K562 (cell line): Measurements from ENCODE around the gene ORC1. TPM values are rescaled to one million over a fixed set of nuclear protein-coding genes. Genes with fewer than 3 reads are reported as not detected.
"Not testable (repeated sequence)": the region's sequence is repeated elsewhere in the genome, so short reads cannot be mapped to it uniquely, and the experiment has no call there.

ENCODE experiments used
- ATAC-seq: fragments of 200-7000 bp; cut with Tn5 transposase; 3 replicates; pipeline ENCODE4 v1.9.1; 2020; ENCODE audit warnings: moderate library complexity
- BruUV-seq: library from RNA; stranded (reverse); fragments of 400-500 nt; replicated peaks from 2 replicates; lab custom pipeline; 2021; lab: Mats Ljungman, UMichigan
- CTCF ChIA-PET: fragments of 300-600 bp; formaldehyde crosslinking; extraction: SDS; loops from one replicate; lab custom pipeline; 2021; ENCODE audit warnings: low intra/inter-chr PET ratio; lab: Yijun Ruan, JAX
- POLR2A ChIA-PET: fragments of 300-600, 350-650 bp; sonication (Branson Sonifier 250); formaldehyde crosslinking; extraction: SDS; loops from one replicate; lab custom pipeline; 2021; ENCODE audit warnings: antibody characterized with exemption, inconsistent platforms; lab: Yijun Ruan, JAX
- DNase-seq, 4 experiments: peaks; one replicate each; pipeline versions ENCODE4 v3.0.0 to v3.0.0-alpha.2; 2011 to 2018; ENCODE audit warnings: low spot score in 3 of 4, mixed read lengths in 3 of 4; ENCODE audit errors: extremely low read depth in 1 of 4
- FAIRE-seq: peaks from 2 replicates; lab custom pipeline; 2011; peaks lifted over from hg19 to GRCh38; lab: Jason Lieb, UNC
- H2AFZ ChIP-seq: 2 replicates; pipeline ENCODE4 v1.6.0; 2011; ENCODE audit warnings: low read depth, low read length, control low read depth, inconsistent platforms
- H3K27ac ChIP-seq: fragments of 200-600 bp; 3 replicates; pipeline ENCODE4 v1.8.0; 2011; ENCODE audit warnings: low read depth, mild to moderate bottlenecking, control low read depth, inconsistent platforms, low read length, moderate library complexity, mixed read lengths; ENCODE audit errors: extremely low read depth
- H3K27me3 ChIP-seq, 2 experiments: fragments of 300-600 bp in 1 of 2; 2 replicates in 1 of 2; 3 replicates in 1 of 2; pipeline versions ENCODE4 v1.6.0 to v1.8.0; 2011; ENCODE audit warnings: inconsistent platforms in 2 of 2, low read length in 2 of 2, mild to moderate bottlenecking in 1 of 2, mixed read lengths in 1 of 2, moderate library complexity in 1 of 2; ENCODE audit not compliant: control insufficient read depth in 2 of 2, insufficient read depth in 2 of 2
- H3K36me3 ChIP-seq: fragments of 300-600 bp; 3 replicates; pipeline ENCODE4 v1.8.0; 2011; ENCODE audit warnings: mild to moderate bottlenecking, low read length, inconsistent platforms; ENCODE audit not compliant: control insufficient read depth, insufficient read depth
- H3K4me1 ChIP-seq, 2 experiments: fragments of 200-600 bp in 1 of 2; replicated peaks in 1 of 2; 2 replicates in 1 of 2; 3 replicates in 1 of 2; pipeline versions ENCODE4 v1.5.1 to v1.8.0; 2011; ENCODE audit warnings: inconsistent platforms in 2 of 2, low read length in 2 of 2, mild to moderate bottlenecking in 1 of 2, mixed read lengths in 1 of 2, moderate library complexity in 1 of 2; ENCODE audit not compliant: control insufficient read depth in 2 of 2, insufficient read depth in 2 of 2
- H3K4me2 ChIP-seq: 2 replicates; pipeline ENCODE4 v1.6.1; 2011; ENCODE audit warnings: low read length, control low read depth, inconsistent platforms, mixed read lengths; ENCODE audit not compliant: insufficient read depth
- H3K4me3 ChIP-seq: fragments of 200-600 bp; sonication (generic), shearing (Covaris generic); 2 replicates; pipeline ENCODE4 v1.5.1; 2016; ENCODE audit warnings: control low read depth, inconsistent platforms
- H3K79me2 ChIP-seq: fragments of 200-600 bp; 3 replicates; pipeline ENCODE4 v1.8.0; 2011; ENCODE audit warnings: low read length, inconsistent platforms; ENCODE audit not compliant: control insufficient read depth, insufficient read depth
- H3K9ac ChIP-seq, 2 experiments: 2 replicates each; pipeline versions ENCODE4 v1.6.0 to v1.6.1; 2011; ENCODE audit warnings: low read depth in 2 of 2, low read length in 2 of 2, control low read depth in 1 of 2, inconsistent platforms in 1 of 2, mild to moderate bottlenecking in 1 of 2, mixed read lengths in 1 of 2; ENCODE audit not compliant: insufficient read depth in 1 of 2
- H3K9me1 ChIP-seq: one replicate; pipeline ENCODE4 v1.6.0; 2011; ENCODE audit warnings: inconsistent platforms, mild to moderate bottlenecking, low read length, moderate library complexity; ENCODE audit not compliant: control insufficient read depth, insufficient read depth
- H3K9me3 ChIP-seq: replicated peaks from 2 replicates; pipeline ENCODE4 v1.5.1; 2011; ENCODE audit warnings: low read depth, low read length, inconsistent platforms; ENCODE audit not compliant: control insufficient read depth, insufficient read depth
- H4K20me1 ChIP-seq: replicated peaks from 2 replicates; pipeline ENCODE4 v1.6.1; 2011; ENCODE audit warnings: low read length, inconsistent platforms, mixed read lengths; ENCODE audit not compliant: control insufficient read depth, insufficient read depth
- ARNT ChIP-seq, 2 experiments: fragments of 450-650 bp; IDR thresholded peaks; 2 replicates each; pipeline ENCODE4 v1.6.1; 2016; ENCODE audit warnings: mild to moderate bottlenecking in 1 of 2
- ATF7 ChIP-seq: fragments of 450-650 bp; IDR thresholded peaks from 2 replicates; pipeline ENCODE4 v1.7.1; 2014; ENCODE audit warnings: mild to moderate bottlenecking, moderate library complexity
- BDP1 ChIP-seq: IDR thresholded peaks from 3 replicates; pipeline ENCODE4 v1.6.1; 2011; ENCODE audit not compliant: insufficient read length, insufficient read depth
- BMI1 ChIP-seq: fragments of 150-350 bp; IDR thresholded peaks from 2 replicates; pipeline ENCODE4 v1.6.1; 2014; ENCODE audit warnings: low read length
- CHD1 ChIP-seq: fragments of 200-600 bp; sonication (generic); IDR thresholded peaks from one replicate; pipeline ENCODE4 v1.6.1; 2012; ENCODE audit warnings: mild to moderate bottlenecking, moderate library complexity, low read length, inconsistent platforms
- CHD2 ChIP-seq: IDR thresholded peaks from 2 replicates; pipeline ENCODE4 v1.6.1; 2011; ENCODE audit warnings: low read depth, low read length
- FOXJ2 ChIP-seq: fragments of 200-800 bp; sonication (Bioruptor generic); IDR thresholded peaks from 2 replicates; pipeline ENCODE4 v1.6.1; 2016; ENCODE audit warnings: missing genetic modification characterization, missing compliant biosample characterization
- MCM2 ChIP-seq: fragments of 450-650 bp; IDR thresholded peaks from 2 replicates; pipeline ENCODE4 v1.6.1; 2017; ENCODE audit warnings: low read depth, mild to moderate bottlenecking
- MYNN ChIP-seq, 2 experiments: sonication (generic); formaldehyde crosslinking in 1 of 2; IDR thresholded peaks; 2 replicates each; pipeline versions ENCODE4 v1.5.0 to v1.6.1; 2016 to 2020; ENCODE audit warnings: antibody characterized with exemption in 1 of 2, missing genetic modification reagents in 1 of 2
- POU5F1 ChIP-seq: fragments of 150-350 bp; IDR thresholded peaks from 2 replicates; pipeline ENCODE4 v1.6.1; 2014; ENCODE audit warnings: borderline replicate concordance, low read length, low read depth, mild to moderate bottlenecking; ENCODE audit not compliant: partially characterized antibody
- SMAD1 ChIP-seq: fragments of 150-350 bp; IDR thresholded peaks from 2 replicates; pipeline ENCODE4 v1.6.1; 2014; ENCODE audit warnings: low read length, low read depth; ENCODE audit not compliant: partially characterized antibody
- SNRNP70 ChIP-seq: fragments of 200-400 bp; formaldehyde crosslinking; optimal IDR thresholded peaks from 2 replicates; pipeline ENCODE3; 2017; ENCODE audit warnings: low read depth, low read length
- TARDBP ChIP-seq: fragments of 450-650 bp; IDR thresholded peaks from 2 replicates; pipeline ENCODE4 v1.6.1; 2016
- ZNF133 ChIP-seq: fragments of 250-450 bp; sonication (Bioruptor Pico); IDR thresholded peaks from 2 replicates; pipeline ENCODE4 v1.4.0; 2020; ENCODE audit warnings: mild to moderate bottlenecking
- ZNF212 ChIP-seq: fragments of 450-650 bp; formaldehyde crosslinking; IDR thresholded peaks from 2 replicates; pipeline ENCODE4 v1.4.0; 2020; ENCODE audit warnings: mild to moderate bottlenecking
- ZNF398 ChIP-seq: fragments of 250-450 bp; sonication (Bioruptor Pico); IDR thresholded peaks from 2 replicates; pipeline ENCODE4 v1.8.0; 2021; ENCODE audit warnings: moderate library complexity, mild to moderate bottlenecking, inconsistent platforms
- ZNF644 ChIP-seq: fragments of 200-800 bp; sonication (Bioruptor generic); IDR thresholded peaks from 2 replicates; pipeline ENCODE4 v1.6.1; 2016; ENCODE audit warnings: low read depth, missing genetic modification characterization, missing compliant biosample characterization
- ZNF766 ChIP-seq: fragments of 200-800 bp; sonication (Bioruptor generic); conservative IDR thresholded peaks from 2 replicates; pipeline ENCODE4 v1.6.1; 2016; ENCODE audit warnings: missing genetic modification characterization, missing compliant biosample characterization
- WGBS: fragments of 100-300 bp; shearing (Covaris generic); methylation state at CpG from one replicate; pipeline ENCODE4 v1.1.6; 2016; ENCODE audit warnings: low coverage, mixed read lengths; ENCODE audit not compliant: insufficient coverage; ENCODE audit errors: missing lambda C conversion rate; 5-methylcytosine and 5-hydroxymethylcytosine counted together
- in situ Hi-C: fragments of 300-500 bp; cut with MboI; formaldehyde crosslinking; loops from 4 replicates; pipeline ENCODE4 v1.15.0; 2018; ENCODE audit warnings: inconsistent platforms, mixed read lengths
- intact Hi-C: fragments of 100-400 bp; cut with micrococcal nuclease; formaldehyde crosslinking; loops from 2 replicates; pipeline ENCODE4 v1.14.2; 2022
- polyA plus RNA-seq, 8 experiments: library from polyadenylated mRNA; depleted of rRNA in 4 of 8; stranded (reverse) in 5 of 8; unstranded in 3 of 8; fragments of >200 nt; fragmentation: Nextera tagmentation in 2 of 8; fragmentation: Illumina TruSeq in 1 of 8; extraction: Ambion mirVana in 2 of 8; extraction: Trizol in 1 of 8; gene quantifications; 2 replicates each; pipeline versions ENCODE4 v1.2.1 to v1.2.3, GENCODE V29; 2011 to 2014; ENCODE audit warnings: inconsistent platforms in 1 of 8, missing spikeins in 1 of 8
- total RNA-seq, 7 experiments: library from RNA; depleted of rRNA in 6 of 7; stranded (reverse); fragments of >200 nt in 6 of 7; fragmentation: Illumina TruSeq in 2 of 7; extraction: Trizol in 2 of 7; gene quantifications; 2 replicates each; pipeline versions ENCODE4 v1.2.1 to v1.2.3, GENCODE V29; 2011 to 2021; ENCODE audit warnings: low replicate concordance in 1 of 7

Gene ORC1
- total and polyA plus RNA-seq, 9 of the 15 experiments (the other 6 are each of a cell fraction or from before 2014, with no cell fraction given), result 26.4 to 91.6 (median 69.7) TPM

DNA sequence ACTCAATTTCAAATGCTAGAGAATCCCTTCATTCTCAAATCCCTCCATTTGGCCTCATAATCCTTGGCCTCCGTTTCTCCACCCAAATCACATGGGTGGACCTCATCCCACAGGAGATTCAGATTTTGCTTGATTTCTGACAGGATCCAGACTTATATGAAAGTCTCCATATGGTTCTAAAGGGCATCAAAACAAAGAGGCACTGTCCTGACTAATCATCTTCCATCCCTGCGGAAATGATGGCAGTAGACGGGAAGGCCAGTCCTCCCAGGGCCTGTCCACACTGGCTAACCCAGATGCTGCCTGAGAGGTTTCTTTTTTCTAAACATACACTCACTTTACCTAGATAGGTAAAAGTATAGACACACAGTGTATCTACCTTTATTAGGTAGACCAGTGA is 18.8 kb downstream of the ORC1 start:
- BruUV-seq, result no TSS peak
- Histone ChIP-seq H3K9me3 (no peaks in the 10 kb centered on the region), H3K4me2 (no peak overlapping the region), H3K4me1 (no peaks in the 10 kb centered on the region), H3K79me2 (peaks cover 16% of the 10 kb centered on the region; the same call in 2 of the 3 replicates), H3K27me3 (no peaks in the 10 kb centered on the region), H4K20me1 (no peaks in the 10 kb centered on the region; the same call in 1 of the 2 replicates), H3K9ac (no peak overlapping the region), H3K9me1 (no peaks in the 10 kb centered on the region), H3K4me3 (no peak overlapping the region), H3K36me3 (peaks cover 99% of the 10 kb centered on the region), H3K27ac (no peak overlapping the region), H2AFZ (no peak overlapping the region)
- 88% methylated on average over 3 of the region's 3 CpGs for WGBS
- intact Hi-C loops, result no loop called here
- in situ Hi-C loops, result no loop called here
- CTCF ChIA-PET, result no interaction called here
- TF ChIP-seq CHD2 (no peak), ZNF766 (no peak), ZNF398 (no peak), CHD1 (no peak), BMI1 (no peak), MCM2 (no peak), ZNF212 (no peak), FOXJ2 (tag) (no peak), ZNF644 (no peak), POU5F1 (no peak), SNRNP70 (no peak), ATF7 (no peak), BDP1 (no peak), ZNF133 (CRISPR knock-in tag) (no peak), SMAD1 (no peak), TARDBP (no peak), ARNT (IDR thresholded peaks at IDR 0.05) (no peak), MYNN (IDR thresholded peaks at IDR 0.05) (no peak), MYNN (CRISPR knock-in tag; IDR thresholded peaks at IDR 0.05) (no peak)
- no peak for ATAC-seq
- no peak for FAIRE-seq
- DNase-seq, result no peak
- POLR2A ChIA-PET, result interaction anchor here (1.7 kb wide), 1 partner anchor 18 kb away, joined by 3 read pairs; no protein-coding TSS in a partner anchor

DNA sequence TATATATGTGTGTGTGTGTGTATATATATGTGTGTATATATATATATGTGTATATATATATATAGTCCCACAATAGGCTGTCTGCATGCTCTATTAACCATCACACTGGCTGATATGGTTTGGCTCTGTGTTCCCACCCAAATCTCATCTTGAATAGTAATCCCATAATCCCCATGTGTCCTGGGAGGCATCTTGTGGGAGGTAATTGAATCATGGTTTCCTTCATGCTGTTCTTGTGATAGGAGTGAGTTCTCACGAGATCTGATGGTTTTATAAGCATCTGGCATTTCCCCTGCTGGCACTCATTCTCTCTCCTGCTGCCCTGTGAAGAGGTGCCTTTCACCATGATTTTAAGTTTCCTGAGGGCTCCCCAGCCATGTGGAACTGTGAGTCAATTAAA is 34.4 kb downstream of the ORC1 start:
- intact Hi-C loops, BruUV-seq, ATAC-seq: not testable (repeated sequence)

More for the DNA sequence above, 34.4 kb downstream of the ORC1 start:
- H3K9me1 ChIP-seq, DNase-seq, H3K4me3 ChIP-seq, H2AFZ ChIP-seq, H3K27ac ChIP-seq, H3K4me2 ChIP-seq, FAIRE-seq, CTCF ChIA-PET, in situ Hi-C loops, H3K9me3 ChIP-seq, H3K9ac ChIP-seq, H4K20me1 ChIP-seq, H3K27me3 ChIP-seq: not testable (repeated sequence)
- peaks cover 11% of the 10 kb centered on the region for H3K79me2 ChIP-seq
- POLR2A ChIA-PET, result interaction anchor here (0.6 to 1.2 kb wide), 2 partner anchors 14 to 21 kb away, joined by 3 read pairs; no protein-coding TSS in a partner anchor
- H3K36me3 ChIP-seq, result peaks cover 43% of the 10 kb centered on the region
- WGBS, result 80% methylated on average over 1 of the region's 1 CpG
- peaks cover 13 to 31% of the 10 kb centered on the region in 2 experiments for H3K4me1 ChIP-seq
